ENCODE data around the gene SNX10.
"Not testable (repeated sequence)": the region's sequence is repeated elsewhere in the genome, so short reads cannot be mapped to it uniquely, and the experiment has no call there.

The SNX10 gene, protein sequence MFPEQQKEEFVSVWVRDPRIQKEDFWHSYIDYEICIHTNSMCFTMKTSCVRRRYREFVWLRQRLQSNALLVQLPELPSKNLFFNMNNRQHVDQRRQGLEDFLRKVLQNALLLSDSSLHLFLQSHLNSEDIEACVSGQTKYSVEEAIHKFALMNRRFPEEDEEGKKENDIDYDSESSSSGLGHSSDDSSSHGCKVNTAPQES

DNA sequence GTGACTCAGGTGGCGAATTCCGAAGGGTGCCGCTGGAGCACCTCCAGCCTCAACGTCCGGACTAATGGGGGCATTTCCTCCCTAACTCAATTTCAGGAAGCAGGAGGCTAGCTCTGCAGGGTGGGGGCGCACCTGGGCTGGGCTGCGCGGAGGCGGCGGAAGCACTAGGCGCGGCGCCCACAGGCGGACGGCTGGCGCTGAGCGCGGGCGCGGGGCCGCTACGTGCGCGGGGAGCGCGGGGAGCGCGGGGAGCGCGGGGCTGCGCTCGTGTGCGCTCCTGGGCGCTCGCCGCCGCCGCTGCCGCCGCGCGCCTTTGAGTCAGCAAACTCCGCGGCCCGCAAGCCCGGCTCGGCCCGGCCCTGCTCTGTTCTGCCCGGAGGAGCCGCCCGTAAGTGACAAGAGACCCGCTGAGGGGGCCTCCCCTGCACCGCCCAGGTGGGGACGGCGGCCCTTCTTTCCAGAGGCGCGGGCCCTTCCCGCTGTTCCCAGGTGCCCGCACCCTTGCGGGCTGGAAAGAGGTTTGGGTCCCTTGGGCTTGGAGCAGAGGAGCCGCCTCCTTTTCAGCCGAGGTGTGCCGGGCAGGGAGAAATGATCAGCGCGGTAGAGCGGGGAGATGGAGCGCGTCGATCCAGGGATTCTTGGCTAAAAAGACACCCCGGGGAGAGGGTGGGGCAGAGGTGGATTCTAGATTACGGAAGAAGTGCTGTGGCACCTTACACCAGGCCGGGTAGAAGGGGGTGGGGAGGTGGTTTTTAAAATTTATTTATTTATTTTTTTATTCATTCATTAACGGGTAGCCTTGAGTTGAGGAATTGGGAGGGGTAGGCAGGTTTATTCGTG is at the start of gene SNX10:
TSS of gene SNX10 (plus strand) at position 164 of the 840 bp plus-strand sequence. CDS start 54,581 bp downstream, outside the sequence.
- Histone ChIP-seq H3K36me3 (ENCODE audit: control insufficient read depth, low read depth, low read length) (no peaks in the 10 kb centered on the region), H3K9me3 (ENCODE audit: control insufficient read depth, low read depth, low read length) (no peaks in the 10 kb centered on the region), H3K27ac (ENCODE audit: low read length) (no peak within 1 kb of the TSS), H3K9ac (ENCODE audit: low read length) (peak within 1 kb of the TSS; percentile 36), H3K4me3 (ENCODE audit: low read length) (peak within 1 kb of the TSS; percentile 69), H3K4me1 (ENCODE audit: control insufficient read depth, low read depth, low read length) (no peaks in the 10 kb centered on the region), H3K27me3 (ENCODE audit: control insufficient read depth, insufficient read depth, low read length) (no peaks in the 10 kb centered on the region)

DNA sequence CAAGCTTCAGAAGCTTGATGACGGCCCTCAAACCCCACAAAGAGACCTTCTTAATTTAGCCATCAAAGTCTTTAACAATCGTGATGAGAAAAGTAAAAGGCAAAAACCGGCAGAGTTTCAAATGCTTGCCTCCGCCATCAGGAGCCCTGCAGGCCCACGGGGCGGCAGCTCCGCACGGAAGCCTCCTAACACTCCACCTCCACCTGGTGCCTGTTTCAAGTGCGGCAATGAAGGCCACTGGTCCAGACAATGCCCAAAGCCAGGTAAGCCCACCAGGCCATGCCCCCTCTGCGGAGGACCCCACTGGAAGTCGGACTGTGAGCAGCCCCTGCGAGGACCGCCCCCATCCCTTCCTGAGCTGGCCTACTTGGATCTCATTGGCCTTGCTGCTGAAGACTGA is 46.5 kb upstream of the SNX10 start:
- H3K27me3 ChIP-seq (ENCODE audit: control insufficient read depth, insufficient read depth, low read length): no peaks in the 10 kb centered on the region
- no peak overlapping the region for H3K9ac ChIP-seq (ENCODE audit: low read length)

DNA sequence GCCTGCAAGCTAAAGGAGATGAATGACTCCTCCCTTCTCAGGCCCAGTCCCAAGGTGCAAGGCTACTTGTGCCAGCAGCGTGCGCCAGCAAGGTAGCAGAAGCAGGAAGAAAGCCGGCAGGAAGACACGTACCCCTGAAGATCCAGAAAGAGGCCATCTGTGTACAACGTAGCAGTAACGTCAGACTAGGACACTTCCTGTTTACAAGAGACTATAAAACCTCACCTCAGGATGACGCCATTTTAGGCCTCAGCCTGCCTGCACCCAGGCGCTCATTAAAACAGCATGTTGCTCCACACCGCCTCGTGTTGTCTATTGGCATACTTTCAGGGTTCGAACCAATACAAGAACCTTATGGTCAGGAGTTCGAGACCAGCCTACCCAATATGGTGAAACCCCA is 41.4 kb upstream of the SNX10 start:
- Histone ChIP-seq H3K36me3 (ENCODE audit: control insufficient read depth, low read depth, low read length) (no peaks in the 10 kb centered on the region), H3K4me1 (ENCODE audit: control insufficient read depth, low read depth, low read length) (no peaks in the 10 kb centered on the region), H3K9ac (ENCODE audit: low read length) (no peak overlapping the region), H3K9me3 (ENCODE audit: control insufficient read depth, low read depth, low read length) (no peaks in the 10 kb centered on the region), H3K27me3 (ENCODE audit: control insufficient read depth, insufficient read depth, low read length) (no peaks in the 10 kb centered on the region), H3K4me3 (ENCODE audit: low read length) (no peak overlapping the region), H3K27ac (ENCODE audit: low read length) (no peak overlapping the region)

More for the DNA sequence above, 46.5 kb upstream of the SNX10 start:
- no peak overlapping the region for H3K4me3 ChIP-seq (ENCODE audit: low read length)
- no peaks in the 10 kb centered on the region for H3K4me1 ChIP-seq (ENCODE audit: control insufficient read depth, low read depth, low read length)
- H3K27ac ChIP-seq (ENCODE audit: low read length): no peak overlapping the region
- H3K36me3 ChIP-seq (ENCODE audit: control insufficient read depth, low read depth, low read length): no peaks in the 10 kb centered on the region
- H3K9me3 ChIP-seq (ENCODE audit: control insufficient read depth, low read depth, low read length): no peaks in the 10 kb centered on the region

DNA sequence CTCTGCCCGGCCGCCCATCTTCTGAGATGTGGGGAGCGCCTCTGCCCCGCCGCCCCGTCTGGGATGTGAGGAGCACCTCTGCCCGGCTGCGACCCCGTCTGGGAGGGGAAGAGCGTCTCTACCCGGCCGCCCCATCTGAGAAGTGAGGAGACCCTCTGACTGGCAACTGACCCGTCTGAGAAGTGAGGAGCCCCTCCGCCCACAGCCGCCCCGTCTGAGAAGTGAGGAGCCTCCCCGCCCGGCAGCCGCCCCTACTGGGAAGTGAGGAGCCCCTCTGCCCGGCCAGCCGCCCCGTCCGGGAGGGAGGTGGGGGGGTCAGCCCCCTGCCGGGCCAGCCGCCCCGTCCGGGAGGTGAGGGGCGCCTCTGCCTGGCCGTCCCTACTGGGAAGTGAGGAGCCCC is 29.8 kb upstream of the SNX10 start:
- H3K27ac ChIP-seq (ENCODE audit: low read length); H3K27me3 ChIP-seq (ENCODE audit: control insufficient read depth, insufficient read depth, low read length); H3K9me3 ChIP-seq (ENCODE audit: control insufficient read depth, low read depth, low read length); H3K4me1 ChIP-seq (ENCODE audit: control insufficient read depth, low read depth, low read length); H3K9ac ChIP-seq (ENCODE audit: low read length); H3K36me3 ChIP-seq (ENCODE audit: control insufficient read depth, low read depth, low read length); H3K4me3 ChIP-seq (ENCODE audit: low read length): not testable (repeated sequence)

DNA sequence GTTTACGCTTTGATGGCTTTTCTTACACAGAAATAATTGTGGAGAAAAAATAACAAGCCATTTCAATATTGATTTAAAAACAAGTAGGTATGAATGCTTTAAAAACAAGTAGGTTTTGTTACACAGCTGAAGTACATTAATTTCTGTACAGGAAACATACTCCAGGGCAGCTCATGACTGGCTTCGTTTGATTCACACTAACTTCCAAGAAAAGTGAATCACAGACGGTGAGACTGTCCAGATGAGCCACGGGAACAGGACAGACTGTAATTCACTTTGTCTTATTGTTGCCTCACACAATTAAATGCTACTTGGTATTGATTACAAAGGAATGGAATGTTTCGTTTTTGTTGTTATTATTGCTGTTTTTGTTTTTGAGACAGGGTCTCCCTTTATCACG is 26.6 kb upstream of the SNX10 start:
- Histone ChIP-seq H3K4me3 (ENCODE audit: low read length) (no peak overlapping the region), H3K4me1 (ENCODE audit: control insufficient read depth, low read depth, low read length) (no peaks in the 10 kb centered on the region), H3K27ac (ENCODE audit: low read length) (no peak overlapping the region), H3K9ac (ENCODE audit: low read length) (no peak overlapping the region), H3K36me3 (ENCODE audit: control insufficient read depth, low read depth, low read length) (no peaks in the 10 kb centered on the region), H3K9me3 (ENCODE audit: control insufficient read depth, low read depth, low read length) (peaks cover 5% of the 10 kb centered on the region), H3K27me3 (ENCODE audit: control insufficient read depth, insufficient read depth, low read length) (no peaks in the 10 kb centered on the region)

DNA sequence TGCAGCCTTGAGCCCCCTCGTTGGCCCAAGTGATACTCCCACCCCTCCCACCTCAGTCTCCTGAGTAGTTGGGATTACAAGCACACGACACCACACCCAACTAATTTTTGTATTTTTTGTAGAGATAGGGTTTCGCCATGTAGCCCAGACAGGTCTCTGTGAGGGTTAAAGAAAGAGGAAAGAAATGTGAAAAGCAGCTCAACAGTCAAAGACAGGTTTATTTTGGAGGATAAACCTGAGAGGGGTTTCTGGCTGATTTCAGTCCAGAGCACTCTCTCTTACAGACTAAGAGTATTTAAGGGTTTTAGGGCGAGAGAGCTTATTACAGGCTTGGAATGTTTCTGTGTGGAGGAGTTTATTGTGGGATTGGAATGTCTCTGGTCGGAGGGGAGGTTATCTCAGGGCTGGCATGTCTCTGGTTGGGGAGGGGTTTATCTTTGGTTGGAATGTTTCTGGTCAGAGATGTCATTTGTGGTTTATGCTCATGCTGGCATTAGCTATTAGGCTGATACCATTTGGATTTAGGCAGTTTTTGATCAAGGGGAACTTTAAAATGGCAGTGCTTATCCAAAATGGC is 26.1 kb upstream of the SNX10 start:
- Histone ChIP-seq H3K36me3 (ENCODE audit: control insufficient read depth, low read depth, low read length) (no peaks in the 10 kb centered on the region), H3K27me3 (ENCODE audit: control insufficient read depth, insufficient read depth, low read length) (no peaks in the 10 kb centered on the region), H3K9me3 (ENCODE audit: control insufficient read depth, low read depth, low read length) (peaks cover 5% of the 10 kb centered on the region), H3K27ac (ENCODE audit: low read length) (no peak overlapping the region), H3K4me3 (ENCODE audit: low read length) (no peak overlapping the region), H3K9ac (ENCODE audit: low read length) (no peak overlapping the region), H3K4me1 (ENCODE audit: control insufficient read depth, low read depth, low read length) (no peaks in the 10 kb centered on the region)

DNA sequence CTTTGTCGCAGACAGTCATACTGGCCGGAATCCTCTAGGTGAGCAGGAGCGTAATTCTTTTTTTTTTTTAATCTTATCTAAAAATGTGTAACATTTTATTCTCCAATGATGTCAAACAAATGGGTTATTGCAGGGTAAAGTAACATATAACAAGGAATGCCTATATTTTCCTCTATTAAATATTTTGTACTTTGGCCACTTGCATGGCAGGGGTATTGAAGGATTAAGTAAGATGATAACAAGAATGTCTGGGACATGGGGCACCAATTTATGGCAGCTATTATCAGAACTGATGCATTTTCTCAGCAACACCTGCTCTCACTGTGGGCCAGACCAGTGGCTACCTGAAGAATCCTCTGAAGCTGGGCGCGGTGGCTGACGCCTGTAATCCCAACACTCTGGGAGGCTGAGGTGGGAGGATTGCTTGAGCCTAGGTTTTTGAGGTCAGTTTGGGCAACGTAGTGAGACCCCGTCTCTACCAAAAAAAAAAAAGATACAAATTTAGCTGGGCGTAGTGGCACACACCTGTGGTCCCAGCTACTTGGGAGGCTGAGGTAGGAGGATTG is 24.0 kb upstream of the SNX10 start:
- H3K4me3 ChIP-seq (ENCODE audit: low read length): no peak overlapping the region
- H3K9ac ChIP-seq (ENCODE audit: low read length): no peak overlapping the region
- H3K27ac ChIP-seq (ENCODE audit: low read length): no peak overlapping the region
- H3K9me3 ChIP-seq (ENCODE audit: control insufficient read depth, low read depth, low read length): peaks cover 5% of the 10 kb centered on the region
- no peaks in the 10 kb centered on the region for H3K4me1 ChIP-seq (ENCODE audit: control insufficient read depth, low read depth, low read length)
- no peaks in the 10 kb centered on the region for H3K27me3 ChIP-seq (ENCODE audit: control insufficient read depth, insufficient read depth, low read length)
- no peaks in the 10 kb centered on the region for H3K36me3 ChIP-seq (ENCODE audit: control insufficient read depth, low read depth, low read length)

DNA sequence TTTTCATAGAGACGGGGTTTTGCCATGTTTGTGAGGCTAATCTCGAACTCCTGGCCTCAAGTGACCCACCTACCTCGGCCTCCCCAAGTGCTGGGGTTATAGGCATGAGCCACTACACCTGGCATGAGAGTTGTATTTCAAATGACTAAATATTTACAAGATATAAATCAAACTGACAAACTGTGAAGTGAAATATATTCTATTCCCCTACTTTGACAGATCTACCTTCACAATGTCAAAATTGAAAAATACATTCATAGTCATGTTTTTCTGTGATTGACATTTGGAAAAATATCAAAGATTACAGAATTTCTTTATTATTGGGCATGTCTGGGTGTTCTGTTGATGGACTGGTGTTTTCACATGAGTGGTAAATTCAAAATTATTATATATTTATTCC is 16.4 kb upstream of the SNX10 start:
- H3K4me1 ChIP-seq (ENCODE audit: control insufficient read depth, low read depth, low read length): no peaks in the 10 kb centered on the region
- H3K27ac ChIP-seq (ENCODE audit: low read length): no peak overlapping the region
- H3K9me3 ChIP-seq (ENCODE audit: control insufficient read depth, low read depth, low read length): no peaks in the 10 kb centered on the region
- H3K27me3 ChIP-seq (ENCODE audit: control insufficient read depth, insufficient read depth, low read length): no peaks in the 10 kb centered on the region
- no peaks in the 10 kb centered on the region for H3K36me3 ChIP-seq (ENCODE audit: control insufficient read depth, low read depth, low read length)
- no peak overlapping the region for H3K4me3 ChIP-seq (ENCODE audit: low read length)
- H3K9ac ChIP-seq (ENCODE audit: low read length): no peak overlapping the region

DNA sequence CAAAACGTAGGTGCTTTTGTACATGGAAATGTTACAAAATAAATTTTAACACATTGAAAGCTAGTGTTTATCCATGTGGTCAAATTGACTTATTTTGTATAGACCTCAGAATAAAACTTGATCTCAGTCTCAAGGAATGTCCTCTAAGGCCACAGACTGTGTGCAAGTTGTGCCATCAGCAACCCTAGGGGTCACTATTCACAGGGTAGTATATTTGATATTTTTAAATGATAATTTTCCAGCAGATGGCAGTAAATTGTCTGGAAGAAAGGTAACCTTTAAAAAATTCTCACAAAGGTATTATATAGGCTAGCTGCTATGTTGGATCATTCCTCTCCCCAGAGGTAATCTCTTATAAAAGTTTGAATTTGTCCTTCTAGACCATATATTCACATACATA is 12.9 kb upstream of the SNX10 start:
- H3K4me3 ChIP-seq (ENCODE audit: low read length): no peak overlapping the region
- H3K27ac ChIP-seq (ENCODE audit: low read length): no peak overlapping the region
- H3K4me1 ChIP-seq (ENCODE audit: control insufficient read depth, low read depth, low read length): no peaks in the 10 kb centered on the region
- H3K9ac ChIP-seq (ENCODE audit: low read length): no peak overlapping the region
- H3K9me3 ChIP-seq (ENCODE audit: control insufficient read depth, low read depth, low read length): no peaks in the 10 kb centered on the region
- H3K27me3 ChIP-seq (ENCODE audit: control insufficient read depth, insufficient read depth, low read length): no peaks in the 10 kb centered on the region
- H3K36me3 ChIP-seq (ENCODE audit: control insufficient read depth, low read depth, low read length): no peaks in the 10 kb centered on the region

DNA sequence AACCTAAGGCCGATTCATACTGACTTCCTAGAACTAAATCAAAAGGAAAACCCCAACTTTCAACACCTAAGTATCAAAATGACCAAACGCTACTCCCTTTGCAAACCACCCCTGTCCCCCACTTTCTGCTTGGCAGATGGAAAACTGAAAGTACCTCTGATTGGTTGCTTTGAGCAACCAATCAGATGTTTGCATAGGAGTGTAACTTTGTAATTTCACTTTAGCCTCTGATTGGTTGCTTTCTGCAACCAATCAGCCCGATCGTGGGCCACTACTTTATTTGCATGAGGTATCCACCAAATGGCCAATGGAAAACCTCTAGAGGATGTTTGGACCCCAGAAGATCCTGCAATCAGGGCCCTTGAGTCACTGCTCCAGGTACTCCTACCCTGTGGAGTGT is 12.3 kb upstream of the SNX10 start:
- H3K27ac ChIP-seq (ENCODE audit: low read length): no peak overlapping the region
- no peaks in the 10 kb centered on the region for H3K27me3 ChIP-seq (ENCODE audit: control insufficient read depth, insufficient read depth, low read length)
- no peaks in the 10 kb centered on the region for H3K4me1 ChIP-seq (ENCODE audit: control insufficient read depth, low read depth, low read length)
- H3K9me3 ChIP-seq (ENCODE audit: control insufficient read depth, low read depth, low read length): no peaks in the 10 kb centered on the region
- no peak overlapping the region for H3K9ac ChIP-seq (ENCODE audit: low read length)
- no peak overlapping the region for H3K4me3 ChIP-seq (ENCODE audit: low read length)
- H3K36me3 ChIP-seq (ENCODE audit: control insufficient read depth, low read depth, low read length): no peaks in the 10 kb centered on the region

DNA sequence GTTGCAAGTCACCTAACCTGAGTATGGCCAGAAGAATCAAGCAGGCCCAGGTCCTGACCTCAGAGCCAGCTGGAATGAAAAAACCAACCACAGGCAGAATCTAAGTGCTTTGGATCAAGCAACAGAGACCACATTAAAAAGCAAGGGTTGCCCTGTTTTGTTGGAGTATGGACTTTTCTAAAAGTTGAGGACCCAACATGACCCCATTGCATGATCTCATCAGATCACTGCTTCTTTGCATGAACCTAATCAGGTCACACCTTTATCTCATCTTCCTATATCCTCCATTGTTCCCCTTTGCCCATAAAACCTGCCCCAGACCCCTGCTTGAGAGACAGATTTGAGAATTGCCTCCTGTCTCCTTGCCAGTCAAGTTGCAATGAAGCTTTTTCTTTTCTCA is 11.6 kb upstream of the SNX10 start:
- Histone ChIP-seq H3K9me3 (ENCODE audit: control insufficient read depth, low read depth, low read length) (no peaks in the 10 kb centered on the region), H3K36me3 (ENCODE audit: control insufficient read depth, low read depth, low read length) (no peaks in the 10 kb centered on the region), H3K27me3 (ENCODE audit: control insufficient read depth, insufficient read depth, low read length) (no peaks in the 10 kb centered on the region), H3K9ac (ENCODE audit: low read length) (no peak overlapping the region), H3K4me3 (ENCODE audit: low read length) (no peak overlapping the region), H3K4me1 (ENCODE audit: control insufficient read depth, low read depth, low read length) (no peaks in the 10 kb centered on the region), H3K27ac (ENCODE audit: low read length) (no peak overlapping the region)
